GM12878 (cell line): Measurements from ENCODE around the gene C1orf198. TPM values are rescaled to one million over a fixed set of nuclear protein-coding genes. Genes with fewer than 3 reads are reported as not detected.

Experiments
- ATAC-seq: fragments of 200-7000 bp; cut with Tn5 transposase; 3 replicates; pipeline ENCODE4 v1.9.1; 2020; ENCODE audit warnings: mild to moderate bottlenecking, moderate library complexity
- BruUV-seq: library from RNA; stranded (reverse); fragments of 400-500 nt; replicated peaks from 2 replicates; lab custom pipeline; 2021; lab: Mats Ljungman, UMichigan
- CTCF ChIA-PET: fragments of 300-600 bp; sonication (Branson Sonifier 250); formaldehyde crosslinking; extraction: SDS; loops from one replicate; lab custom pipeline; 2021; ENCODE audit warnings: inconsistent platforms; lab: Yijun Ruan, JAX
- POLR2A ChIA-PET: fragments of 350-600 bp; formaldehyde crosslinking; extraction: SDS; loops from one replicate; lab custom pipeline; 2021; ENCODE audit warnings: inconsistent platforms; lab: Charles Lee
- RAD21 ChIA-PET: fragments of 300-600 bp; sonication (Branson Sonifier 250); formaldehyde crosslinking; loops from one replicate; lab custom pipeline; 2023; ENCODE audit warnings: antibody characterized with exemption; ENCODE audit not compliant: unreplicated experiment; lab: Charles Lee
- SMC1A ChIA-PET: fragments of 300-600 bp; sonication (Branson Sonifier 250); formaldehyde crosslinking; loops from one replicate; lab custom pipeline; 2023; ENCODE audit not compliant: unreplicated experiment, uncharacterized antibody; lab: Charles Lee
- DNase-seq: peaks from one replicate; pipeline ENCODE4 v3.0.0-alpha.2; 2011; ENCODE audit warnings: low read depth, low spot score
- FAIRE-seq: peaks from 3 replicates; lab custom pipeline; 2011; peaks lifted over from hg19 to GRCh38; lab: Jason Lieb, UNC
- H2AFZ ChIP-seq: 2 replicates; pipeline ENCODE4 v1.6.0; 2011; ENCODE audit warnings: low read depth, low read length, control low read depth; ENCODE audit not compliant: control insufficient read depth
- H3K27ac ChIP-seq: 2 replicates; pipeline ENCODE4 v1.5.1; 2011; ENCODE audit warnings: control low read depth; ENCODE audit not compliant: control insufficient read depth, insufficient read depth
- H3K27me3 ChIP-seq, 2 experiments: replicated peaks in 1 of 2; 2 replicates each; pipeline versions ENCODE4 v1.6.0 to v1.6.1; 2011; ENCODE audit warnings: low read length in 1 of 2; ENCODE audit not compliant: control insufficient read depth in 2 of 2, insufficient read depth in 2 of 2
- H3K36me3 ChIP-seq, 2 experiments: 2 replicates each; pipeline ENCODE4 v1.5.1; 2011; ENCODE audit warnings: low read length in 1 of 2; ENCODE audit not compliant: control insufficient read depth in 2 of 2, insufficient read depth in 2 of 2
- H3K4me1 ChIP-seq: 2 replicates; pipeline ENCODE4 v1.6.1; 2011; ENCODE audit warnings: mild to moderate bottlenecking, low read length, moderate library complexity, mixed read lengths; ENCODE audit not compliant: control insufficient read depth, insufficient read depth
- H3K4me2 ChIP-seq: 2 replicates; pipeline ENCODE4 v1.6.0; 2011; ENCODE audit warnings: control low read depth; ENCODE audit not compliant: control insufficient read depth, insufficient read depth
- H3K4me3 ChIP-seq: fragments of 200-600 bp; sonication (generic); 2 replicates; pipeline ENCODE4 v1.5.1; 2016
- H3K79me2 ChIP-seq: 2 replicates; pipeline ENCODE4 v1.6.0; 2011; ENCODE audit warnings: low read length; ENCODE audit not compliant: control insufficient read depth, insufficient read depth
- H3K9ac ChIP-seq: 2 replicates; pipeline ENCODE4 v1.8.0; 2011; ENCODE audit warnings: low read length, control low read depth, mixed read lengths; ENCODE audit not compliant: control insufficient read depth, insufficient read depth
- H3K9me3 ChIP-seq: replicated peaks from 3 replicates; pipeline ENCODE4 v1.5.1; 2011; ENCODE audit warnings: mild to moderate bottlenecking, low read length; ENCODE audit not compliant: control insufficient read depth, insufficient read depth
- H4K20me1 ChIP-seq: 2 replicates; pipeline ENCODE4 v1.6.0; 2011; ENCODE audit not compliant: control insufficient read depth, insufficient read depth
- ATF7 ChIP-seq: fragments of 450-650 bp; IDR thresholded peaks from 2 replicates; pipeline ENCODE4 v1.6.1; 2016; ENCODE audit warnings: low read depth, mild to moderate bottlenecking
- BRCA1 ChIP-seq: IDR thresholded peaks from 2 replicates; pipeline ENCODE4 v1.6.1; 2011; ENCODE audit warnings: low read depth, low read length, improper control_type of control experiment
- CREM ChIP-seq: IDR thresholded peaks from 2 replicates; pipeline ENCODE4 v1.6.1; 2014; ENCODE audit warnings: antibody characterized with exemption, low read depth
- E4F1 ChIP-seq: fragments of 450-650 bp; IDR thresholded peaks from 2 replicates; pipeline ENCODE4 v1.6.1; 2018; ENCODE audit warnings: borderline replicate concordance, mild to moderate bottlenecking; ENCODE audit not compliant: partially characterized antibody
- ETV6 ChIP-seq, 2 experiments: fragments of 450-650 bp in 1 of 2; IDR thresholded peaks in 1 of 2; conservative IDR thresholded peaks in 1 of 2; 2 replicates each; pipeline ENCODE4 v1.6.1; 2014; ENCODE audit warnings: antibody characterized with exemption in 1 of 2, borderline replicate concordance in 1 of 2, low read depth in 1 of 2, mild to moderate bottlenecking in 1 of 2, moderate library complexity in 1 of 2
- EZH2 ChIP-seq: IDR thresholded peaks from 2 replicates; pipeline ENCODE4 v1.6.1; 2012; ENCODE audit warnings: low read depth, mild to moderate bottlenecking, control low read depth, inconsistent platforms, low read length, borderline replicate concordance; ENCODE audit not compliant: control insufficient read depth
- GATAD2B ChIP-seq: fragments of 450-650 bp; conservative IDR thresholded peaks from 2 replicates; pipeline ENCODE4 v1.6.1; 2017; ENCODE audit warnings: low read depth, mild to moderate bottlenecking, moderate library complexity
- IRF4 ChIP-seq: IDR thresholded peaks from 2 replicates; pipeline ENCODE4 v1.6.1; 2011; ENCODE audit warnings: low read depth, low read length
- KAT2A ChIP-seq: conservative IDR thresholded peaks from 2 replicates; pipeline ENCODE4 v1.6.1; 2011; ENCODE audit warnings: low read depth, low read length; ENCODE audit not compliant: control insufficient read depth
- MEF2A ChIP-seq: IDR thresholded peaks from 2 replicates; pipeline ENCODE4 v1.6.1; 2011; ENCODE audit warnings: low read depth, mild to moderate bottlenecking, low read length, moderate library complexity; ENCODE audit not compliant: insufficient read depth
- MTA2 ChIP-seq: fragments of 450-650 bp; IDR thresholded peaks from 2 replicates; pipeline ENCODE4 v1.6.1; 2016; ENCODE audit warnings: low read depth, mild to moderate bottlenecking, moderate library complexity
- MTA3 ChIP-seq: IDR thresholded peaks from 2 replicates; pipeline ENCODE4 v1.6.1; 2012; ENCODE audit warnings: low read length, inconsistent platforms, borderline replicate concordance
- PAX8 ChIP-seq: fragments of 450-650 bp; IDR thresholded peaks from 2 replicates; pipeline ENCODE4 v1.6.1; 2017; ENCODE audit warnings: mild to moderate bottlenecking, moderate library complexity
- SKIL ChIP-seq: fragments of 450-650 bp; IDR thresholded peaks from 2 replicates; pipeline ENCODE4 v1.6.1; 2017; ENCODE audit warnings: mild to moderate bottlenecking, low read depth, inconsistent platforms; ENCODE audit not compliant: poor library complexity, severe bottlenecking
- SMC3 ChIP-seq: IDR thresholded peaks from 2 replicates; pipeline ENCODE4 v1.6.1; 2011; ENCODE audit warnings: low read length, improper control_type of control experiment, borderline replicate concordance
- WGBS: methylation state at CpG from one replicate; pipeline ENCODE4 v1.1.6; 2016; ENCODE audit warnings: low lambda C conversion rate; ENCODE audit not compliant: insufficient replicate concordance, insufficient coverage; ENCODE audit errors: missing lambda C conversion rate; 5-methylcytosine and 5-hydroxymethylcytosine counted together
- in situ Hi-C: fragments of 300-500 bp; cut with MboI; formaldehyde crosslinking; loops from 9 replicates; pipeline ENCODE4 v1.14.3; 2018; ENCODE audit warnings: mixed read lengths
- intact Hi-C: fragments of 100-400 bp; cut with micrococcal nuclease; formaldehyde crosslinking; loops from one replicate; pipeline ENCODE4 v1.14.2; 2022; ENCODE audit not compliant: unreplicated experiment
- polyA plus RNA-seq, 11 experiments: library from polyadenylated mRNA; depleted of rRNA in 4 of 11; unstranded in 6 of 11; stranded (reverse) in 5 of 11; fragments of >200 nt; fragmentation: Nextera tagmentation in 4 of 11; fragmentation: Illumina TruSeq in 1 of 11; extraction: Ambion mirVana in 4 of 11; extraction: Trizol in 1 of 11; gene quantifications; 1 replicate in 1 of 11; 2 replicates in 10 of 11; pipeline versions ENCODE4 v1.2.1 to v1.2.3, GENCODE V29; 2011 to 2016; ENCODE audit warnings: inconsistent platforms in 2 of 11, missing spikeins in 2 of 11, low read depth in 1 of 11
- total RNA-seq, 4 experiments: library from RNA; depleted of rRNA in 3 of 4; stranded (reverse); fragments of >200 nt in 3 of 4; fragmentation: Illumina TruSeq in 1 of 4; extraction: Trizol in 1 of 4; gene quantifications; 2 replicates each; pipeline versions ENCODE4 v1.2.1 to v1.2.3, GENCODE V29; 2013 to 2021

C1orf198 gene
- total and polyA plus RNA-seq, 10 of the 15 experiments (the other 5 are each of a cell fraction or from before 2014, with no cell fraction given), result 0.16 to 2.8 (median 1.1) TPM

- TF ChIP-seq MTA2, result no peak
- TF ChIP-seq PAX8, result no peak
- no peak for TF ChIP-seq EZH2
- TF ChIP-seq SKIL, result no peak
- peak; percentile 52; the same call in 1 of the 2 replicates for TF ChIP-seq SMC3
These were observed 70.4 kb downstream of the C1orf198 start (continued) for GRCh38 chr1:230797942-230798365.

- H3K27ac ChIP-seq, result no peak overlapping the region
- no peak for DNase-seq
- H3K79me2 ChIP-seq, result no peaks in the 10 kb centered on the region
- H3K4me3 ChIP-seq, result no peak overlapping the region
- TF ChIP-seq MTA3, result no peak
- no peak for TF ChIP-seq ATF7
- TF ChIP-seq E4F1, result no peak
- no peak for TF ChIP-seq IRF4
- TF ChIP-seq GATAD2B, result no peak
- no peak for TF ChIP-seq KAT2A
- TF ChIP-seq MEF2A, result no peak
- TF ChIP-seq BRCA1, result no peak
- no peak for TF ChIP-seq ETV6 (conservative IDR thresholded peaks at IDR 0.05 in 1 of 2, IDR thresholded peaks at IDR 0.05 in 1 of 2; ENCODE audit: borderline replicate concordance in 1 of 2, low read depth in 1 of 2)
- TF ChIP-seq CREM, result no peak
- RAD21 ChIA-PET, result no interaction called here
- no peaks in the 10 kb centered on the region for H3K36me3 ChIP-seq
- no TSS peak for BruUV-seq
- no peaks in the 10 kb centered on the region; a peak in 1 of 4 replicates for H3K27me3 ChIP-seq
- no peak overlapping the region for H3K4me2 ChIP-seq
- intact Hi-C loops (loop anchor here (10.0 kb wide), 1 partner anchor 297 kb away; no protein-coding TSS in a partner anchor), in situ Hi-C loops (no loop called here)
- 45% methylated on average over 13 of the region's 13 CpGs for WGBS
- H3K9me3 ChIP-seq, result no peaks in the 10 kb centered on the region
- no peaks in the 10 kb centered on the region for H4K20me1 ChIP-seq
- no peak overlapping the region for H3K9ac ChIP-seq
- no peak for ATAC-seq
- CTCF ChIA-PET, result interaction anchor here (0.9 to 1.6 kb wide), 2 partner anchors 10 to 64 kb away, joined by 3 to 5 read pairs; no protein-coding TSS in a partner anchor
- POLR2A ChIA-PET, result no interaction called here
- FAIRE-seq, result no peak
- H2AFZ ChIP-seq, result no peak overlapping the region
- SMC1A ChIA-PET, result interaction anchor here (1.7 kb wide), 1 partner anchor 15 kb away, joined by 3 read pairs; no protein-coding TSS in a partner anchor
- no peaks in the 10 kb centered on the region for H3K4me1 ChIP-seq
These were observed 70.9 kb downstream of the C1orf198 start for GRCh38 chr1:230797376-230797920.
